Muscle layer of duodenum (tissue), 2 donors: Measurements from ENCODE around the gene SOX10.

Source experiments
- H3K27ac ChIP-seq: one replicate; pipeline ENCODE4 v1.7.0; 2013; ENCODE audit warnings: mild to moderate bottlenecking, low read length
- H3K27me3 ChIP-seq: one replicate; pipeline ENCODE4 v1.7.0; 2013; ENCODE audit warnings: low read depth, mild to moderate bottlenecking, control low read depth, low read length
- H3K36me3 ChIP-seq, 2 donors: one replicate each; pipeline ENCODE4 v1.7.0; 2013; ENCODE audit warnings: low read length in 2 of 2, control low read depth in 1 of 2, mild to moderate bottlenecking in 1 of 2; ENCODE audit not compliant: insufficient read depth in 2 of 2, control insufficient read depth in 1 of 2
- H3K4me1 ChIP-seq, 2 donors: one replicate each; pipeline ENCODE4 v1.7.0; 2013; ENCODE audit warnings: low read length in 2 of 2, mild to moderate bottlenecking in 2 of 2, control low read depth in 1 of 2, moderate library complexity in 1 of 2; ENCODE audit not compliant: insufficient read depth in 2 of 2, control insufficient read depth in 1 of 2
- H3K4me3 ChIP-seq, 2 donors: one replicate each; pipeline ENCODE4 v1.7.0; 2013; ENCODE audit warnings: low read length in 2 of 2, low read depth in 1 of 2, mild to moderate bottlenecking in 1 of 2
- H3K9me3 ChIP-seq, 2 donors: one replicate each; pipeline ENCODE4 v1.7.0; 2013; ENCODE audit warnings: low read length in 2 of 2, control low read depth in 1 of 2, mild to moderate bottlenecking in 1 of 2; ENCODE audit not compliant: control insufficient read depth in 1 of 2
- donor health status: healthy.

The SOX10 gene

DNA sequence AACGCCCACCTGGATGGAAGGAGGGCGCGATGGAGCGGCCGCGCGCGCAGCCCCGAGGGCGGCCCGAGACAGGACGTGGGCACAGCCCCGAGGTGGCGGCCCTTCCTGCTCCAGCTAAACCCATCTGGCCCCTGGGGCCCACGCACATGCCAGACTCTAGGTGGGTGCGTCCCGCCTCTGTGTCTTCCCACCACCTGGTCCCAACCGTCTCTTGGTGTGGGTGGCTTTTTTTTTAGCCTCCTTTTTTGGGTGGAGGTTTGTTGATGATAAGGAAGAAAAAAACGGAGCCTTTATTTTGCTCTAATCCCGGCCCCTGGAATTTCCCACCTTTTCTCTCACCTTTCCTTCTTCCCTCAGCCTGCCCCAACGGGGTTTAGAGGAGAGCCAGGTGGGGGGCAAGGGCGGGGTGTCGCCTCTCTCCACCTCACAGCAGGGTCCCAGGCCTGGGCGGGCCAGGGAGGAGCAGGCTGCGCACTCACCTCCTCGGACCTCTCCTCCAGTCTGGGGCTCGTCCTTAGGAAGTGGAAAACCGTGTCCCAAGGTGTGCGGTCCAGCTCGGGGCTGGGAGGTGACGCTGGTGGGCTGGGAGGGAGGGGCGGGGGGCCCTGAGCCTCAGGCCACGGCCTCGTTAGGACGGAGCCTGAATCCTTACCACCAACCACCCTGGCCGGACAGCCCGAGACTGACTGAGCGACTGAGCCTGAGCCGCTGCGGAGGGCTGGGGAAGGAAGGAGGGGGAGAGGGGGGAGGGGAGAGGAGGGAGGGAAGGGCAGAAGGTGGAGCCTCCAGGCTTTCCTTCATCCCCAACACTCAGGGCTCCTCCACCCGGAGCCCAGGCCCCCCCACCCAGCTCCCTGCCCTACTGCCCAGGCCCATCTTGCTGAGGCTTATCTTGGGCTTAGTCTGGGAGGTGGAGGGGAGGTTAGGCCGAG lies at the start of gene SOX10:
SOX10 (minus strand) TSS at position 696 of the 932 bp plus-strand sequence. CDS start 771 bp downstream, outside the sequence.
- no peak within 1 kb of the TSS for H3K27ac ChIP-seq
- H3K9me3 ChIP-seq: no peaks in the 10 kb centered on the region
- H3K4me3 ChIP-seq: peak within 1 kb of the TSS in 1 of 2 donors; percentile 34
- H3K4me1 ChIP-seq: no peaks in the 10 kb centered on the region
- H3K27me3 ChIP-seq: no peaks in the 10 kb centered on the region
- H3K36me3 ChIP-seq: peaks cover 0 to 6% of the 10 kb centered on the region in 2 donors

DNA sequence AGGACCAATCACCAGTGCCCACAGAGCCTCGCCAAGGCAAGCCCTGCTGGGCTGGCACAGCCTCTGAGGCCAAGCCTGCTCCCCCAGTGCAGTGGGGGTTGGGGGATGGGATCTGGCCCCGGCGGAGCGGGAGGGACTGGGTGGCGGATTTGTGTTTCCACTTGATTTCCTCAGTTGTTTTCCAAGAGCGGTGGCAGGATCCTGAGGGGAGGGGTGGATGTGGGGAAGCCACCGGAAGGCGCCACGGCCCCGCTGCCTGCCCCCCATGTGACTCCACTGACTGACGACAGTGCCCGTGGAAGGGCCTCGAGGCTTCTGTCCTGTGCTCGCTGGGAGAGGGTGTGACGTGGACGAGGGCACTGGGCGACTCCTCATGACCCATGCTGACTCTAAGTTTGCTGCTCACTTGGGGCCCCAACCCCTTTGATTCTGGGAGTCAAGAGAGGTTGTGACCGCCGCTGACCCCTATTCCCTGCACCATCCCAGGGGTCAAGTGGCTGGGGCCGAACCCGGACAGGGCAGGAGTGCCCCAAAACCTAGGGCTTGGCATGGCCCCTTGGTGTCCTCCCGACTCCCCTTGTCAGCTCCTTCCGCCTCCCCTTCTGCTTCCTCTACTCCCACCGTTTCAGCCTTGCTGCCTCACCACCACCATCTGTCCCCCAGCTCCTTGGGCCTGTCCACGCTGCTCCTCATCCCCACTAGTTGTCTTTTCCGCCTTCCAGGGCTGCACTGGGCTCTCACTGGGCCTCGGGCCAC lies 49.3 kb upstream of the SOX10 start:
- Histone ChIP-seq H3K27me3 (no peaks in the 10 kb centered on the region), H3K4me1 (peaks cover 5 to 20% of the 10 kb centered on the region in 2 donors), H3K36me3 (no peaks in the 10 kb centered on the region), H3K27ac (peak overlapping the region; percentile 39), H3K4me3 (no peak overlapping the region), H3K9me3 (no peaks in the 10 kb centered on the region)

DNA sequence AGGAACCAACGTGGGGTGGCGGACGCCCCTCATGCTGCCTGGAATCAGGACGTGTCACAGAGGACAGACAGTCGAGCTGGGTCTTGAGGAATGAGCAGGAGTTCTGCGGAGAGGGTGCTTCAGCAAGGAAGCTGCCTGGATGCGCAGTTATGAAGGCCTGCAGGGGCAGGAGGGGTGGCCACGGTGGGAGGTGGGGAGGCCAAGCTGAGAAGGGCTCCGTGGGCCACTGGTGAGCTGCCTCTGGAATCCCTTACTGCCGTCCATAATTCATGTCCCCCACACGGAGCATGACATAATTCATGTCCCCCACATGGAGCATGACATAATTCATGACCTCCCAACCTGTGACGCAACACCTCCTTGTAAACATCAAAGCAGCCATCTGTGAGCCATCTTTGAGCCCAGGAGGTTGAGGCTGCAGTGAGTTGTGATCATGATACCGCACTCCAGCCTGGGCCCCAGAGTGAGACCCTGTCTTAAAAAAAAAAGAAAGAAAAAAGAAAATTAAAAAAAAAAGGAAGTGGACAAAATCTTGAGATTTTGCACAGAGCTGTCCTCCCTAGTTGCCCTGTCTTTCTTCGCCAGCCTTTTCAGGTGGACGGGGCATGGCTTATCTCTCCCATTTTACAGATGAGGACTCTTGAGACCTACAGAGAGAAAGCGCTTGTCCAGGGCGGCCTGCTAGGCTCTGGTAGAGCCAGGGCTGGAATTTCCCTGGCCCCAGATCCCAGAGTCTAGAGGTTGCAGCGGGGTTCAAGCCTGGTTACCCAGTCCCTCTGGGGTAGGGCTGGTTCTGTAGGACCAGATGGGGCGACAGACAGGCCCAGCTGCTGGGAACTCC lies 48.5 kb upstream of the SOX10 start:
- Histone ChIP-seq H3K4me1 (peaks cover 5 to 20% of the 10 kb centered on the region in 2 donors), H3K9me3 (no peaks in the 10 kb centered on the region), H3K4me3 (no peak overlapping the region), H3K27ac (peak overlapping the region; percentile 29), H3K27me3 (no peaks in the 10 kb centered on the region), H3K36me3 (no peaks in the 10 kb centered on the region)

DNA sequence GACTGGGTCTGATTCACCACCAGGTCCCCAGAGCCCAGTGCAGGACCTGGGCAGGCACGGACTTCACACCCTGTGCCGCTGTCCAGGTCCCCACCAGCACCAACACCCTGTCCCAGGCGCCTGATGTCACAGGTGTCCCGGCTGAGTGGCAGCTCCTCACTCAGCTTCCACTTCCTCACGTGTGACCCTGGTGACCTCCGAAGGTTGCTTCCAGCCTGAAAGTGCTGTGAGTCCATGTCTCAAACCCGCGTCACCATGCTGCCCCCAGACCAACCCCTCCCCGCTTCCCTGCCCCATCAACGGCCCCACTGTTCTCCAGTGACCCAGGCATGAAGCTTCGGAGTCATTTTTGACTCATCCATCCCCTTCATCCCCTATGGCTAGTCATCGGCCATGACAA lies 47.1 kb upstream of the SOX10 start:
- Histone ChIP-seq H3K4me3 (no peak overlapping the region), H3K27me3 (no peaks in the 10 kb centered on the region), H3K4me1 (peaks cover 5 to 20% of the 10 kb centered on the region in 2 donors), H3K36me3 (no peaks in the 10 kb centered on the region), H3K9me3 (no peaks in the 10 kb centered on the region), H3K27ac (no peak overlapping the region)

DNA sequence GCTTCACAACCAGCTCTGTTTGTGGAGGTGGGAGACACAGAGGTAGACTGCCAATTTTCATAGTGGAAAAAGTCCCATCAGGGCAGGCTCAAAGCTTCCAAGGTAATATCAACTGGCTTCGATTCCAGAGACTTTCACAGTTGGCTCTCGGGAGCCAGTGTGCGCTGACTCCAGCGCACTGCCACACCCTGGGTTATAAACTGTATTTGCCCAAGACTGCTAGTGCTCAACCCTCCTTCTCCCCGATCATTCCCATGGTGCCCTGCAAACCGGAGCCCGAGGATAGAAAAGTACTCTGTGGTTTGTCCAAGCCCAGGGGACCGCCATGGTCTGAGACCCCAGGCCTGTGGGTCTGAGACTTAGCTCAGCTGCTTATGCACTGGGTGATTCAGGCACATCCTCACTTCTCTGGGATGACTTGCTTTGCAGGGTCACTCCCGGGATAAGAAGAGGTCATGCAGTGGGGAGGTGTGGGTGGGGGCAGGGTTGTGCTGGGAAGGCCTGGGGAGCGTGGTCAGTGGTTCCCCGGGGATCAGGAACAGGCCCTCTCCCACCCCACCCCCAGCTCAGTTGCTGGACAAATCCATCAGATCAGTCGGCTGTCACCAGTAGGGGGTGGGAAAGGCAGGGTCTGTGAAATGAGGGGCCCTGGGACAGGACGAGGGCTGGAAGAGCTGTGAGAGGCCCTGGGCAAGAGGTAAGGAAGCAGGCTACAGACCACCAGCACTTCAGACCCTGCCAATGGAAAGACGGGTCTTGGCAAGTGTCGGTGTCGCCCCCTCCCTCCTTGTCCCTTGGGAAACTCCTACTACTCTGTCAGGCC lies 46.2 kb upstream of the SOX10 start:
- no peaks in the 10 kb centered on the region for H3K27me3 ChIP-seq
- no peaks in the 10 kb centered on the region for H3K9me3 ChIP-seq
- H3K4me1 ChIP-seq: peaks cover 5 to 20% of the 10 kb centered on the region in 2 donors
- H3K27ac ChIP-seq: no peak overlapping the region
- no peak overlapping the region for H3K4me3 ChIP-seq
- no peaks in the 10 kb centered on the region for H3K36me3 ChIP-seq

DNA sequence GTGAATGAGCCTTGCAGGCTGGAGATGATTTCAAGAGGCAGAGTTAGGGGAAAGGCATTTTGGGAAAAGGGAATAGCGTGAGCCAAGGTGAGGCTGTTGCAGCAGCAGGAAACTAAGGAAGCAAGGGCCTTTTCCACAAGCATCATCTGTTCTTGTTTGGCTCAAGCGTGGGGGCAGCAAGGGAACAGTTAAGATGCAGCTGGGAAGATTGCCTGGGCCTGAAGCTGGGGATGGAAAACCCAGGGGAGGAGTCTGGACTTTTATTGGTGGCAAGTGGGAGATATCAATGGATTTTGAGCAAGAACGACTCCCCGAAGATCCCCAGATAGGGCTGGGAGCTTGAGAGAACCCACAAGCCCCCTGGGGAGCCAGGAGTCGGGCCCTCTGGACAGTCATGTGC lies 45.5 kb upstream of the SOX10 start:
- no peaks in the 10 kb centered on the region for H3K36me3 ChIP-seq
- H3K27ac ChIP-seq: no peak overlapping the region
- no peaks in the 10 kb centered on the region for H3K27me3 ChIP-seq
- peaks cover 5 to 18% of the 10 kb centered on the region in 2 donors for H3K4me1 ChIP-seq
- no peak overlapping the region for H3K4me3 ChIP-seq
- H3K9me3 ChIP-seq: no peaks in the 10 kb centered on the region

DNA sequence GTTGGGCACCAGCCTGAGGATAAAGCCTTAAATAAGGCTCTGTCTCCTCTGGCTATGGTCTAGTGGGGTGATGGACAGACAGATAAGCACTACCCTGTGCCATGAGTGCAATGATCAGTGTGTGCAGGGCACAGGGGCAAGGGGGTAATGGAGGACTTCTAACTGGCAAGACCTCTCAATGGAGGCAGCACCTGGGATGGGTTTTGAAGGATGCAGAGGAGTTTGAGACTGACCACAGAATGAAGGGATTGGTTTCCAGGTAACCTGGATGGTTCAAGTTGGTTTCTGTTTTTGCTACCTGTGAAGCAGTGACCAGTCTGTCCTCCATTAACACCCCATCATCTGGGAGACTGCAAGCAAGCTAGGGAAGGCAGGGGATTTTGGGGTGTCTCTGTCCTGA lies 45.0 kb upstream of the SOX10 start:
- Histone ChIP-seq H3K27ac (no peak overlapping the region), H3K27me3 (no peaks in the 10 kb centered on the region), H3K4me3 (no peak overlapping the region), H3K9me3 (no peaks in the 10 kb centered on the region), H3K36me3 (no peaks in the 10 kb centered on the region), H3K4me1 (peaks cover 5 to 13% of the 10 kb centered on the region in 2 donors)

DNA sequence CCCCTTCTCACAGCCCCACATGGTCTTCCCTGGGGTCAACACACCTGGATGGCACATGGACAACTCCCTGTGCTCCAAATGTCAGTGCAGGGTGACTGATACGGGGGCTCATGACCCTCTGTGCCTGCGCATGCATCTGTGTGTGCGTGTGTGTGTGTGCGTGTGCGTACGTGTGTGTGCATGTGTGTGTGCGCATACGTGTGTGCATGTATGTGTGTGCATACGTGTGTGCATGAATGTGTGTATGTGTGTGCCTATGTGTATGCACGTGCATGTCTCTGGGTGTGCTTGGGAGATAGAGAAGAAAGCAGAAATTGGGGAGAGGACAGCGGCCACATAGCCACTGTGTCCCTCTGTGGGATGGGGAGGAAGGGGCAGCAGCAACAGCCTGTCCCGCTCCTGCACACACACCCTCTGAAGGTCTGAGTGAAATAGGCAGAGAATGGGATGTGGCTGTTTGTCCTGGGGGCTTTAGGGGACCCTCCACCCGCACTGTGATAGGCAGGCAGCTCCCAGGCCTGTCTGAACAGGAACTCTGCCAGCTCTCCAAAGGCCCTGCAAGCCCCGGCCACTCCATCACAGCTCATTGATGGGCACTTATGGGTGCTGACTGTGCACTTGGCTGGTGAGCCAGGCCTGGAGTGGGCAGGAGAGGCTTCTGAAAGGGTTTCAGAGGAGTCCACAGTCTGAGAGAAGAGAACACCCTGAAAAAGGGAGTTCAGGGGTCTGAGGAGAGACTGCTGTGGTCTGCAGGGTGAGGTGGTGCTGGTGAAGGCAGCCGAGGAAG lies 44.2 kb upstream of the SOX10 start:
- no peak overlapping the region for H3K4me3 ChIP-seq
- no peaks in the 10 kb centered on the region for H3K36me3 ChIP-seq
- no peaks in the 10 kb centered on the region for H3K27me3 ChIP-seq
- no peak overlapping the region for H3K27ac ChIP-seq
- no peaks in the 10 kb centered on the region for H3K9me3 ChIP-seq
- H3K4me1 ChIP-seq: peaks cover 0 to 5% of the 10 kb centered on the region in 2 donors

DNA sequence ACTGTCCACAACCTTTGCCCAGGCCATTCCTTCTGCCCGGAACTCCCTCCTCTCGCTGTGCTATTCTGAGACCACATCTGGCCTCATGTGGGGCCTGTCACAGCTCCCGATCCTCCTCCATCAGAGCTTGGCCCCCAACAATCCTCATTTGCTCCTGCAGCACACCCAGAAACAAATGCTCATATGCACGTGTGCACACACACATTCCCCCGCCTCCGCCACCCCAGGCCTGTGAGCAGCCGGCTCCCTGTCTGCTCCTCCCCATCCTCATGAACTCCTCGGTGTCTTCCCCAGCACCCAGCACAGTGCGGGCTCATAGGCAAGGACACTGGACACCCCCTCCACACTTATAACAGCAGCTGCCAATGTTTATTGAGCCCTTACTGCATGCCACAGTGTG lies 43.1 kb upstream of the SOX10 start:
- Histone ChIP-seq H3K4me3 (no peak overlapping the region), H3K4me1 (peaks cover 0 to 4% of the 10 kb centered on the region in 2 donors), H3K27me3 (no peaks in the 10 kb centered on the region), H3K36me3 (no peaks in the 10 kb centered on the region), H3K9me3 (no peaks in the 10 kb centered on the region), H3K27ac (no peak overlapping the region)
